ENCODE results near the gene DPP10. TPM values are rescaled to one million over a fixed set of nuclear protein-coding genes. Genes with fewer than 3 reads are reported as not detected.

DPP10 gene
- total and polyA plus RNA-seq, 2 of the 13 experiments (the other 11 are each of a cell fraction or from before 2014, with no cell fraction given) = 0.95 to 1.7 TPM

- intact Hi-C loops (cut with micrococcal nuclease; ENCODE audit: unreplicated experiment) (no loop called here), in situ Hi-C loops (cut with HindIII; ENCODE audit: extremely low pct_ligation_motif_present, low pct_unique_long_range_greater_than_20kb) (no loop called here)
- Histone ChIP-seq H4K20me1 (ENCODE audit: insufficient read depth, low read length) (no peaks in the 10 kb centered on the region), H3K4me1 (ENCODE audit: insufficient read depth, low read length) (no peaks in the 10 kb centered on the region), H3K27ac (ENCODE audit: extremely low read length, insufficient read depth, low read length) (no peak overlapping the region), H3K27me3 (ENCODE audit: control insufficient read depth in 1 of 2, insufficient read depth in 2 of 2, low read length in 2 of 2) (0 out of 5 replicates have a peak, but pooled peaks cover 0 to 1% of the 10 kb centered on the region in 2 experiments), H3K4me2 (ENCODE audit: low read depth, low read length) (no peak overlapping the region), H3K4me3 (replicated peaks in 1 of 3; ENCODE audit: insufficient read depth in 1 of 3, low read depth in 2 of 3, low read length in 3 of 3) (no peak overlapping the region), H3K79me2 (ENCODE audit: insufficient read depth, low read length) (no peaks in the 10 kb centered on the region), H3K9ac (ENCODE audit: insufficient read depth, low read depth, low read length) (no peak overlapping the region), H2AFZ (ENCODE audit: low read length) (no peak overlapping the region), H3K9me3 (ENCODE audit: low read length) (no peaks in the 10 kb centered on the region), H3K36me3 (replicated peaks in 1 of 2; ENCODE audit: control insufficient read depth in 1 of 2, insufficient read depth in 2 of 2, low read length in 2 of 2) (no peaks in the 10 kb centered on the region)
- DNase-seq (ENCODE audit: low spot score) = no peak
- POLR2A ChIA-PET = no interaction called here
- BruUV-seq (replicated peaks) = no TSS peak
- 24% methylated on average over 3 of the region's 3 CpGs for WGBS (ENCODE audit: low lambda C conversion rate)
- CTCF ChIA-PET (ENCODE audit: low intra/inter-chr PET ratio, low total read pairs) = no interaction called here
- TF ChIP-seq ZNF253 (CRISPR knock-in tag; IDR thresholded peaks at IDR 0.05; ENCODE audit: borderline replicate concordance) (no peak), JUN (CRISPR knock-in tag; IDR thresholded peaks at IDR 0.05) (no peak), ZNF121 (CRISPR knock-in tag; IDR thresholded peaks at IDR 0.05) (no peak), DRAP1 (CRISPR knock-in tag; IDR thresholded peaks at IDR 0.05) (no peak), ZNF441 (CRISPR knock-in tag; IDR thresholded peaks at IDR 0.05; ENCODE audit: borderline replicate concordance) (no peak), PBX2 (CRISPR knock-in tag; IDR thresholded peaks at IDR 0.05) (no peak), ZBTB10 (CRISPR knock-in tag; IDR thresholded peaks at IDR 0.05; ENCODE audit: borderline replicate concordance) (no peak), ZNF850 (CRISPR knock-in tag; conservative IDR thresholded peaks at IDR 0.05) (no peak), ZNF512 (CRISPR knock-in tag; IDR thresholded peaks at IDR 0.05) (no peak), ZFP37 (CRISPR knock-in tag; IDR thresholded peaks at IDR 0.05; ENCODE audit: borderline replicate concordance) (no peak), ZNF556 (CRISPR knock-in tag; IDR thresholded peaks at IDR 0.05; ENCODE audit: borderline replicate concordance) (no peak), REXO4 (CRISPR knock-in tag; IDR thresholded peaks at IDR 0.05; ENCODE audit: borderline replicate concordance) (no peak), E2F1 (CRISPR knock-in tag; IDR thresholded peaks at IDR 0.05) (no peak), HNRNPLL (IDR thresholded peaks at IDR 0.05; ENCODE audit: low read depth, low read length, poor library complexity, severe bottlenecking) (no peak), RCOR2 (CRISPR knock-in tag; IDR thresholded peaks at IDR 0.05) (no peak), ZFP91 (CRISPR knock-in tag; IDR thresholded peaks at IDR 0.05; ENCODE audit: borderline replicate concordance) (no peak)
- FAIRE-seq = no peak
- ATAC-seq = no peak
Observed at GRCh38 chr2:114461116-114461515, 18.7 kb downstream of the DPP10 start.

All from HepG2 (cell line).